Activated B cell treated with CpG ODN at 0.5 μM for 24 hours (primary cell): ENCODE measurements around the gene CYGB. TPM values are rescaled to one million over a fixed set of nuclear protein-coding genes. Genes with fewer than 3 reads are reported as not detected.

ENCODE experiments used
- ATAC-seq: fragments of 200-7000 bp; cut with Tn5 transposase; one replicate; pipeline ENCODE4 v1.10.0; 2021; ENCODE audit warnings: low read depth, mild to moderate bottlenecking, moderate library complexity
- CTCF ChIA-PET: fragments of 350-600 bp; sonication (Branson Sonifier 250); formaldehyde crosslinking; loops from one replicate; lab custom pipeline; 2021; ENCODE audit warnings: antibody characterized with exemption; lab: Charles Lee
- POLR2A ChIA-PET: fragments of 350-600 bp; sonication (Branson Sonifier 250); formaldehyde crosslinking; loops from one replicate; lab custom pipeline; 2021; ENCODE audit warnings: antibody characterized with exemption; lab: Charles Lee
- DNase-seq: peaks from one replicate; pipeline ENCODE4 v3.0.0; 2022
- H3K27ac Mint-ChIP-seq: one replicate; pipeline ENCODE4 v1.8.0; 2020; ENCODE audit warnings: mixed read lengths
- H3K27me3 Mint-ChIP-seq: one replicate; pipeline ENCODE4 v1.8.0; 2021; ENCODE audit warnings: mixed read lengths
- H3K36me3 Mint-ChIP-seq: one replicate; pipeline ENCODE4 v1.8.0; 2021; ENCODE audit warnings: low read depth, mixed read lengths
- H3K4me1 Mint-ChIP-seq: one replicate; pipeline ENCODE4 v1.8.0; 2021; ENCODE audit warnings: mixed read lengths
- H3K4me3 Mint-ChIP-seq: one replicate; pipeline ENCODE4 v1.8.0; 2020; ENCODE audit warnings: mild to moderate bottlenecking, mixed read lengths
- H3K9me3 Mint-ChIP-seq: one replicate; pipeline ENCODE4 v1.8.0; 2020; ENCODE audit warnings: mixed read lengths
- CTCF ChIP-seq: fragments of 200-600 bp; IDR thresholded peaks from one replicate; pipeline ENCODE4 v1.8.0; 2022; ENCODE audit warnings: antibody characterized with exemption, mild to moderate bottlenecking
- intact Hi-C: fragments of 100-400 bp; cut with micrococcal nuclease; formaldehyde crosslinking; loops from one replicate; pipeline ENCODE4 v1.15.1; 2024
- total RNA-seq: library from RNA; stranded (reverse); gene quantifications from 2 replicates; pipeline ENCODE4 v1.2.3, GENCODE V29; 2022

Gene CYGB
- total RNA-seq, 1 donor from 2014 or later: 0.49 TPM

GRCh38 chr17:76501018-76501826 is 36.3 kb downstream of the CYGB start, which contains the start of gene RHBDF2:
TSS of gene RHBDF2 (minus strand) at chr17:76501423. CDS start at chr17:76481524, 19,899 bp downstream.
- ATAC-seq (peak; percentile 87), DNase-seq (peak; percentile 100)
- ChIA-PET POLR2A (interaction anchor here (0.6 to 21.4 kb wide), 13 partner anchors 18 to 231 kb away, joined by 3 to 769 read pairs (median 4); partner anchors contain the start of genes AANAT and UBE2O), CTCF (interaction anchor here (0.6 to 11.4 kb wide), 11 partner anchors 8 to 223 kb away, joined by 3 to 129 read pairs (median 4); partner anchors contain the start of gene AANAT)
- intact Hi-C loops: loop anchor here (1.0 kb wide), 4 partner anchors 9 to 48 kb away; partner anchors contain the start of gene UBE2O
- TF ChIP-seq CTCF: no peak
- H3K9me3 Mint-ChIP-seq: no peaks in the 10 kb centered on the region
- H3K36me3 Mint-ChIP-seq: peaks cover 32% of the 10 kb centered on the region
- H3K4me3 Mint-ChIP-seq: peak within 1 kb of the TSS; percentile 99
- peak within 1 kb of the TSS; percentile 95 for H3K27ac Mint-ChIP-seq
- peaks cover 64% of the 10 kb centered on the region for H3K4me1 Mint-ChIP-seq
- H3K27me3 Mint-ChIP-seq: no peaks in the 10 kb centered on the region

GRCh38 chr17:76500747-76501017 is 36.8 kb downstream of the CYGB start:
- ChIA-PET POLR2A (interaction anchor here (1.0 to 21.4 kb wide), 6 partner anchors 18 to 230 kb away, joined by 3 to 769 read pairs (median 6); partner anchors contain the start of gene AANAT), CTCF (interaction anchor here (1.4 to 11.4 kb wide), 4 partner anchors 10 to 35 kb away, joined by 3 to 129 read pairs (median 4); partner anchors contain the start of gene AANAT)
- Mint-ChIP-seq H3K4me3 (peak overlapping the region; percentile 99), H3K9me3 (no peaks in the 10 kb centered on the region), H3K36me3 (peaks cover 37% of the 10 kb centered on the region), H3K27me3 (no peaks in the 10 kb centered on the region), H3K27ac (peak overlapping the region; percentile 95), H3K4me1 (peaks cover 65% of the 10 kb centered on the region)
- ATAC-seq: peak; percentile 7
- no peak for DNase-seq
- TF ChIP-seq CTCF: no peak
- intact Hi-C loops: loop anchor here (1.0 kb wide), 4 partner anchors 8 to 47 kb away; partner anchors contain the start of gene UBE2O

- Mint-ChIP-seq H3K4me3 (peak overlapping the region; percentile 99), H3K27ac (peak overlapping the region; percentile 95), H3K36me3 (peaks cover 39% of the 10 kb centered on the region), H3K27me3 (no peaks in the 10 kb centered on the region), H3K4me1 (peaks cover 69% of the 10 kb centered on the region), H3K9me3 (no peaks in the 10 kb centered on the region)
- POLR2A ChIA-PET: interaction anchor here (0.8 to 21.4 kb wide), 11 partner anchors 16 to 236 kb away, joined by 3 to 769 read pairs (median 4); partner anchors contain the start of genes AANAT, JMJD6, METTL23 and UBALD2
- ATAC-seq (no peak), DNase-seq (no peak)
- CTCF ChIA-PET: interaction anchor here (1.4 to 11.4 kb wide), 5 partner anchors 10 to 35 kb away, joined by 3 to 129 read pairs (median 4); partner anchors contain the start of gene AANAT
- intact Hi-C loops: no loop called here
- TF ChIP-seq CTCF: no peak
Measured at GRCh38 chr17:76500074-76500746, 37.3 kb downstream of the CYGB start.

GRCh38 chr17:76499267-76499667 is 38.2 kb downstream of the CYGB start:
- Mint-ChIP-seq H3K27ac (peak overlapping the region; percentile 95), H3K4me1 (peaks cover 79% of the 10 kb centered on the region), H3K4me3 (peak overlapping the region; percentile 99), H3K27me3 (no peaks in the 10 kb centered on the region), H3K9me3 (no peaks in the 10 kb centered on the region), H3K36me3 (peaks cover 40% of the 10 kb centered on the region)
- DNase-seq (no peak), ATAC-seq (no peak)
- ChIA-PET POLR2A (interaction anchor here (0.7 to 21.4 kb wide), 13 partner anchors 16 to 1488 kb away, joined by 3 to 769 read pairs (median 4); partner anchors contain the start of genes AANAT, JMJD6, METTL23 and UBALD2), CTCF (interaction anchor here (1.0 to 11.4 kb wide), 6 partner anchors 9 to 46 kb away, joined by 3 to 129 read pairs (median 4); partner anchors contain the start of gene AANAT)
- intact Hi-C loops: no loop called here
- no peak for TF ChIP-seq CTCF
